8988T (cell line): ENCODE data around the gene PTPN21.
A peak's percentile ranks its signal among the peaks of the same experiment; 100 is the strongest.

Experiments
- DNase-seq: peaks from one replicate; pipeline ENCODE4 v3.0.0; 2011

Gene PTPN21

GRCh38 chr14:88503754-88504406, 50.9 kb downstream of the PTPN21 start:
- DNase-seq: no peak

- no peak for DNase-seq
These were observed 52.1 kb downstream of the PTPN21 start for GRCh38 chr14:88502740-88503139.

- DNase-seq: no peak
These were observed 54.2 kb downstream of the PTPN21 start for GRCh38 chr14:88500611-88501010.

- DNase-seq: no peak
These were observed 55.6 kb downstream of the PTPN21 start for GRCh38 chr14:88499225-88499624.

GRCh38 chr14:88496414-88496813, 58.4 kb downstream of the PTPN21 start:
- no peak for DNase-seq

- DNase-seq: no peak
These were observed 61.2 kb downstream of the PTPN21 start for GRCh38 chr14:88493392-88494185.

GRCh38 chr14:88492272-88493089, 62.3 kb downstream of the PTPN21 start:
- peak; percentile 61 for DNase-seq

GRCh38 chr14:88490168-88490567, 64.6 kb downstream of the PTPN21 start:
- no peak for DNase-seq

- DNase-seq: no peak
These were observed 65.9 kb downstream of the PTPN21 start for GRCh38 chr14:88488897-88489296.

- no peak for DNase-seq
These were observed 66.7 kb downstream of the PTPN21 start for GRCh38 chr14:88488081-88488480.

GRCh38 chr14:88482524-88482923, 72.3 kb downstream of the PTPN21 start:
- DNase-seq: no peak

- no peak for DNase-seq
These were observed 73.0 kb downstream of the PTPN21 start for GRCh38 chr14:88481794-88482193.

- DNase-seq: no peak
These were observed 73.7 kb downstream of the PTPN21 start for GRCh38 chr14:88481059-88481458.

GRCh38 chr14:88479574-88479987, 75.2 kb downstream of the PTPN21 start:
- no peak for DNase-seq

GRCh38 chr14:88478931-88479330, 75.9 kb downstream of the PTPN21 start:
- DNase-seq: no peak

- DNase-seq: no peak
These were observed 77.1 kb downstream of the PTPN21 start for GRCh38 chr14:88477513-88478250.

GRCh38 chr14:88476825-88477224, 78.0 kb downstream of the PTPN21 start:
- DNase-seq: no peak

- DNase-seq: no peak
These were observed 78.5 kb downstream of the PTPN21 start for GRCh38 chr14:88476214-88476774.

- DNase-seq: no peak
These were observed 81.0 kb downstream of the PTPN21 start for GRCh38 chr14:88473791-88474190.

- no peak for DNase-seq
These were observed 84.0 kb downstream of the PTPN21 start for GRCh38 chr14:88470542-88471440.

- DNase-seq: no peak
These were observed 86.4 kb downstream of the PTPN21 start for GRCh38 chr14:88468406-88468805.
